ENCODE measurements around the gene DPPA5.

- TF ChIP-seq POLR2A (IDR thresholded peaks at IDR 0.05) (no peak), CTCF (IDR thresholded peaks at IDR 0.05) (no peak)
Observed at GRCh38 chr6:73371984-73372383, 17.9 kb upstream of the DPPA5 start.
